Endothelial cell of umbilical vein (primary cell): ENCODE results near the gene CFTR. TPM values are rescaled to one million over a fixed set of nuclear protein-coding genes. Genes with fewer than 3 reads are reported as not detected.

ENCODE experiments used
- BruUV-seq: library from RNA; stranded (reverse); fragments of 400-500 nt; replicated peaks from 2 replicates; lab custom pipeline; 2021; lab: Mats Ljungman, UMichigan
- CTCF ChIA-PET: fragments of 300-600, 350-600 bp; sonication (Branson Sonifier 250); formaldehyde crosslinking; loops from one replicate; lab custom pipeline; 2021; ENCODE audit warnings: antibody characterized with exemption, inconsistent platforms; lab: Charles Lee
- POLR2A ChIA-PET: fragments of 300-600, 350-600 bp; sonication (Branson Sonifier 250); formaldehyde crosslinking; loops from one replicate; lab custom pipeline; 2021; ENCODE audit warnings: antibody characterized with exemption, inconsistent platforms; lab: Charles Lee
- DNase-seq: peaks from one replicate; pipeline ENCODE4 v3.0.0-alpha.2; 2011; ENCODE audit warnings: low read depth, low spot score
- FAIRE-seq: peaks from 2 replicates; lab custom pipeline; 2011; peaks lifted over from hg19 to GRCh38; lab: Jason Lieb, UNC
- H2AFZ ChIP-seq: 2 replicates; pipeline ENCODE4 v1.6.0; 2012; ENCODE audit warnings: low read depth, low read length, control low read depth, inconsistent platforms
- H3K27ac ChIP-seq: 2 replicates; pipeline ENCODE4 v1.5.1; 2011; ENCODE audit warnings: low read depth, mild to moderate bottlenecking, control low read depth, low read length, moderate library complexity; ENCODE audit not compliant: insufficient read depth
- H3K27me3 ChIP-seq, 2 experiments: 2 replicates each; pipeline versions ENCODE4 v1.6.0 to v1.6.1; 2011; ENCODE audit warnings: low read length in 2 of 2, mixed read lengths in 1 of 2; ENCODE audit not compliant: control insufficient read depth in 2 of 2, insufficient read depth in 2 of 2
- H3K36me3 ChIP-seq, 2 experiments: 2 replicates in 1 of 2; 3 replicates in 1 of 2; pipeline ENCODE4 v1.5.1; 2011; ENCODE audit warnings: low read length in 2 of 2, mild to moderate bottlenecking in 1 of 2, moderate library complexity in 1 of 2; ENCODE audit not compliant: control insufficient read depth in 2 of 2, insufficient read depth in 2 of 2; ENCODE audit errors: extremely low read depth in 1 of 2
- H3K4me1 ChIP-seq: 3 replicates; pipeline ENCODE4 v1.5.1; 2011; ENCODE audit warnings: mild to moderate bottlenecking, low read length; ENCODE audit not compliant: control insufficient read depth, insufficient read depth; ENCODE audit errors: extremely low read depth
- H3K4me2 ChIP-seq: 2 replicates; pipeline ENCODE4 v1.6.1; 2011; ENCODE audit warnings: low read length, control low read depth, mixed read lengths; ENCODE audit not compliant: insufficient read depth
- H3K4me3 ChIP-seq, 3 experiments: fragments of 200-600 bp in 1 of 3; sonication (generic), shearing (Covaris generic) in 1 of 3; replicated peaks in 1 of 3; 2 replicates each; pipeline ENCODE4 v1.5.1; 2011 to 2016; ENCODE audit warnings: control low read depth in 3 of 3, low read length in 3 of 3, mild to moderate bottlenecking in 2 of 3, inconsistent platforms in 1 of 3, low read depth in 1 of 3, moderate library complexity in 1 of 3; ENCODE audit not compliant: insufficient read depth in 1 of 3
- H3K79me2 ChIP-seq: 2 replicates; pipeline ENCODE4 v1.6.0; 2012; ENCODE audit warnings: low read length, inconsistent platforms; ENCODE audit not compliant: control insufficient read depth, insufficient read depth
- H3K9ac ChIP-seq: replicated peaks from 2 replicates; pipeline ENCODE3; 2011; ENCODE audit warnings: low read length, control low read depth; ENCODE audit not compliant: insufficient read depth; ENCODE audit errors: extremely low read depth
- H3K9me1 ChIP-seq: replicated peaks from 3 replicates; pipeline ENCODE4 v1.6.0; 2011; ENCODE audit warnings: mild to moderate bottlenecking, low read length; ENCODE audit not compliant: control insufficient read depth, insufficient read depth; ENCODE audit errors: extremely low read depth
- H3K9me3 ChIP-seq: replicated peaks from 2 replicates; pipeline ENCODE4 v1.5.1; 2012; ENCODE audit warnings: low read length, inconsistent platforms; ENCODE audit not compliant: control insufficient read depth, insufficient read depth
- H4K20me1 ChIP-seq: replicated peaks from 2 replicates; pipeline ENCODE3; 2011; ENCODE audit warnings: mild to moderate bottlenecking, low read length; ENCODE audit not compliant: control insufficient read depth, insufficient read depth; ENCODE audit errors: extremely low read depth
- EZH2 ChIP-seq: IDR thresholded peaks from 2 replicates; pipeline ENCODE4 v1.6.1; 2012; ENCODE audit warnings: borderline replicate concordance, low read depth, mild to moderate bottlenecking, moderate library complexity, low read length, inconsistent platforms; ENCODE audit not compliant: severe bottlenecking
- FOS ChIP-seq: IDR thresholded peaks from 2 replicates; pipeline ENCODE4 v1.6.1; 2011; ENCODE audit warnings: mild to moderate bottlenecking, low read length, moderate library complexity, borderline replicate concordance; ENCODE audit not compliant: insufficient read depth
- GATA2 ChIP-seq: IDR thresholded peaks from 2 replicates; pipeline ENCODE4 v1.7.0; 2011; ENCODE audit warnings: low read depth, mild to moderate bottlenecking, moderate library complexity, mixed read lengths, low read length; ENCODE audit not compliant: insufficient read length, insufficient read depth
- JUN ChIP-seq: IDR thresholded peaks from 2 replicates; pipeline ENCODE4 v1.6.1; 2011; ENCODE audit warnings: borderline replicate concordance, low read depth; ENCODE audit not compliant: insufficient read length, insufficient read depth
- MYC ChIP-seq: IDR thresholded peaks from one replicate; pipeline ENCODE4 v1.6.1; 2011; ENCODE audit warnings: mild to moderate bottlenecking, low read depth, low read length
- POLR2A ChIP-seq: IDR thresholded peaks from 2 replicates; pipeline ENCODE4 v1.6.1; 2012; ENCODE audit warnings: low read depth, mild to moderate bottlenecking, control low read depth, low read length
- POLR2AphosphoS5 ChIP-seq: IDR thresholded peaks from 2 replicates; pipeline ENCODE4 v1.6.1; 2012; ENCODE audit warnings: low read depth, mild to moderate bottlenecking, control low read depth, low read length, moderate library complexity; ENCODE audit not compliant: insufficient read depth
- dilution Hi-C: fragments of 300-500 bp; cut with MboI; formaldehyde crosslinking; loops from one replicate; pipeline ENCODE4 v1.15.0; 2019; ENCODE audit warnings: low sequenced_read_pairs; ENCODE audit not compliant: extremely low pct_ligation_motif_present
- intact Hi-C: fragments of 100-400 bp; cut with micrococcal nuclease; formaldehyde crosslinking; loops from one replicate; pipeline ENCODE4 v1.10.0; 2022
- polyA plus RNA-seq, 4 experiments: library from polyadenylated mRNA; depleted of rRNA in 3 of 4; stranded (reverse) in 3 of 4; unstranded in 1 of 4; fragments of >200 nt; gene quantifications; 2 replicates each; pipeline versions ENCODE4 v1.2.1 to v1.2.3, GENCODE V29; 2011 to 2012; ENCODE audit warnings: missing spikeins in 1 of 4
- total RNA-seq: library from RNA; stranded (reverse); gene quantifications from 2 replicates; pipeline ENCODE4 v1.2.3, GENCODE V29; 2021
- TF ChIP-seq, protein P1 (sequence below), 2 donors: IDR thresholded peaks; 1 replicate in 1 of 2; 2 replicates in 1 of 2; pipeline ENCODE4 v1.5.1; 2011; ENCODE audit warnings: low read length in 2 of 2, mild to moderate bottlenecking in 2 of 2, moderate library complexity in 2 of 2, control low read depth in 1 of 2, inconsistent platforms in 1 of 2, low read depth in 1 of 2; ENCODE audit not compliant: insufficient read depth in 1 of 2; ENCODE audit errors: extremely low read depth in 1 of 2
- TF ChIP-seq, protein P2 (sequence below): IDR thresholded peaks from 2 replicates; pipeline ENCODE4 v1.6.1; 2011; ENCODE audit not compliant: insufficient read depth, insufficient read length

Gene CFTR
- total and polyA plus RNA-seq, 2 donors (not counting 3 experiments of a cell fraction or from before 2014, with no cell fraction given) = 0.03 TPM; not detected in 1

DNA sequence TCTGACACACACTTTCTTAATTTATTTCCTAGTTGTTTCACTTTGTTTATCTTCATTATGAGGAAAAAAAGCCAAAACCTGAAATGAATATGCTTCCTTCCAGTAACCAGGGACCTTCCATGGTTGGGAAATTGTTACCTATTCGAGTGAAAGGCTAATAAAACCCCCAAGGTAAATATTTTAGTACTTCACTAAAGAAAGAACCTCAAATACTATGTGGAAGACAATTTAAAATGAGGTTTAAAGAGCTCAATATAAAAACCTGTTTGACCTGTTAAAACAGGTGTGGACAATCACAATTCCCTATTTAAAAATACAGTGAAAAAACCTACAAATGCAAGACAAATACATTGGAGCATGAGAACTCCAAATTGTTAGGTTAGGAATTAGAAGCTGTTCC lies 192.6 kb downstream of the CFTR start:
- Histone ChIP-seq H3K27me3 (no peaks in the 10 kb centered on the region), H2AFZ (no peak overlapping the region), H4K20me1 (no peaks in the 10 kb centered on the region), H3K9me1 (no peaks in the 10 kb centered on the region), H3K27ac (no peak overlapping the region), H3K36me3 (no peaks in the 10 kb centered on the region), H3K79me2 (no peaks in the 10 kb centered on the region), H3K4me2 (no peak overlapping the region), H3K9ac (no peak overlapping the region), H3K4me1 (no peaks in the 10 kb centered on the region), H3K4me3 (no peak overlapping the region), H3K9me3 (no peaks in the 10 kb centered on the region)
- TF ChIP-seq MYC = no peak
- no peak for TF ChIP-seq JUN
- TF ChIP-seq POLR2AphosphoS5 = no peak
- no peak for TF ChIP-seq GATA2
- TF ChIP-seq, protein P1, sequence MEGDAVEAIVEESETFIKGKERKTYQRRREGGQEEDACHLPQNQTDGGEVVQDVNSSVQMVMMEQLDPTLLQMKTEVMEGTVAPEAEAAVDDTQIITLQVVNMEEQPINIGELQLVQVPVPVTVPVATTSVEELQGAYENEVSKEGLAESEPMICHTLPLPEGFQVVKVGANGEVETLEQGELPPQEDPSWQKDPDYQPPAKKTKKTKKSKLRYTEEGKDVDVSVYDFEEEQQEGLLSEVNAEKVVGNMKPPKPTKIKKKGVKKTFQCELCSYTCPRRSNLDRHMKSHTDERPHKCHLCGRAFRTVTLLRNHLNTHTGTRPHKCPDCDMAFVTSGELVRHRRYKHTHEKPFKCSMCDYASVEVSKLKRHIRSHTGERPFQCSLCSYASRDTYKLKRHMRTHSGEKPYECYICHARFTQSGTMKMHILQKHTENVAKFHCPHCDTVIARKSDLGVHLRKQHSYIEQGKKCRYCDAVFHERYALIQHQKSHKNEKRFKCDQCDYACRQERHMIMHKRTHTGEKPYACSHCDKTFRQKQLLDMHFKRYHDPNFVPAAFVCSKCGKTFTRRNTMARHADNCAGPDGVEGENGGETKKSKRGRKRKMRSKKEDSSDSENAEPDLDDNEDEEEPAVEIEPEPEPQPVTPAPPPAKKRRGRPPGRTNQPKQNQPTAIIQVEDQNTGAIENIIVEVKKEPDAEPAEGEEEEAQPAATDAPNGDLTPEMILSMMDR (IDR thresholded peaks at IDR 0.05; ENCODE audit: extremely low read depth in 1 of 2, insufficient read depth in 1 of 2, low read depth in 1 of 2, low read length in 2 of 2) = no peak
- no peak for TF ChIP-seq EZH2
- TF ChIP-seq, protein P2, sequence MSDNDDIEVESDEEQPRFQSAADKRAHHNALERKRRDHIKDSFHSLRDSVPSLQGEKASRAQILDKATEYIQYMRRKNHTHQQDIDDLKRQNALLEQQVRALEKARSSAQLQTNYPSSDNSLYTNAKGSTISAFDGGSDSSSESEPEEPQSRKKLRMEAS = no peak
- TF ChIP-seq POLR2A = no peak
- TF ChIP-seq FOS = no peak
- POLR2A ChIA-PET = no interaction called here
- FAIRE-seq = no peak
- dilution Hi-C loops (no loop called here), intact Hi-C loops (loop anchor here (5.0 kb wide), 1 partner anchor 45 kb away; no protein-coding TSS in a partner anchor)
- DNase-seq = no peak
- CTCF ChIA-PET = interaction anchor here (0.6 to 4.8 kb wide), 5 partner anchors 11 to 481 kb away, joined by 3 to 67 read pairs (median 3); no protein-coding TSS in a partner anchor
- BruUV-seq = no TSS peak
